Measurements from ENCODE around the gene TBC1D16. TPM values are rescaled to one million over a fixed set of nuclear protein-coding genes. Genes with fewer than 3 reads are reported as not detected.
"Not testable (repeated sequence)": the region's sequence is repeated elsewhere in the genome, so short reads cannot be mapped to it uniquely, and the experiment has no call there.

The TBC1D16 gene
- polyA plus RNA-seq, 1 donor, result 26.2 TPM

DNA sequence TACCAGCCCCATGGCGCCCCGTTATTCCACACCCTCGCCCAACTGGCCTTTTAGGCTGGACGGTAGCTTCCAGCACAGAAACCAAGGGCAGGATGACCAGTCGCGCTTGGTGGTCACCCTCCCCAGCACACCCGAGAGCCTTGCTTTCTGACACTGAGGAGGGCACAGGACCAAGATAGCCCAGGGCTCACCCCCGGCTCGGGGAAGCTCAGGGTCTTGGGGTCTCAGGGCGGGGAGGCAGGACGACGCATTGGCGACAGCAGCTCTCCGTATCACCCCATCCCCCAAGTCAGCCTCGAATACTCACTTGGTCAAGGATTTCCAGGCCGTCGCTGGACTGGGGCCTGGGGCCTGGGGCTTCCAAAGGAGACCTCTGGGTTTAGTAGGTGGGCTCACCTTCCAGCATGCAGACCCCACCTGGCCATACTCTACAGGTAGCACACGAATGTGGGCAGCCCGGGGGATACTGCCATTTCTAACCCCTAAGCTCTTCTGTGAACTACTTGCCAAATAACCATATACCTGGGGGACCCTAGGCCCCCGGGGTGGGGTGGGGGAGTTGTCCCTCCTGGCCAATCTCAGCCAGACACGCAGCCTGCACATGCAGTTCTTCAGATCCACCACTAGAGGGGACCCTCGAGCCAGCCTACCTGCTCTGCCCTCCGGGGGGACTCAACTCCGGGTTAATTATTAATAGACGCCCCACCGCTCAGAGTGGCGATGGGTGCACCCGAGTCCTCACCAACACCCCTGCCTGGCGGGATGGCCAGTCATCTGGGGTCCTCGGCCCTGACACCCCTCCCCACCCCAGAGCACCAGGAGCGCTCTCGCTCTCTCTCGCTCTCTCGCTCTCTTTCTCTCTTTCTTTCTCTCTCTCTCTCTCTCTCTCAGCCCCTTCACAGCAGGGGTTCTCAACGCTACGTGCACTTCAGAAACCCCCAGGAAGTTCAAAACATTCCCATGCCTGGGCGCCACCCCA, 30.0 kb downstream of the TBC1D16 start:
- no peak for DNase-seq (ENCODE audit: low read depth)

DNA sequence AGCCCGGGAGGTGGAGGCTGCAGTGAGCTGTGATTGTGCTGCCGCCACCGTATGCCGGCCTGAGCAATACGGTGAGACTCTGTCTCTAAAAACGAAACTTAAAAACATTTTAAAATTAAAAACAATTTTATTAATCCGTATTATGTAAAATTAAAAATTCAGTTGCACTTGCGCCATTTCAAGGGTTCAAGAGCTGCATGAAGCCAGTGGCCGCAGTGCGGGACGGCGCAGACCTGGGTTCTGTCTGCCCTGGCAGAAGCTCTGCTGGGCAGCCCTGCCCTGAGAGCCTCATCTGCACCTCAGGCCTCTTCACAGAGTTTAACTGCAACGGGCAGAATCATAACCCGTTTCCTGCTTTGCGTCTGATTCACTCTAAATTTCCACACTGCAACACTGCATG, 31.7 kb downstream of the TBC1D16 start:
- DNase-seq (ENCODE audit: low read depth), result no peak

DNA sequence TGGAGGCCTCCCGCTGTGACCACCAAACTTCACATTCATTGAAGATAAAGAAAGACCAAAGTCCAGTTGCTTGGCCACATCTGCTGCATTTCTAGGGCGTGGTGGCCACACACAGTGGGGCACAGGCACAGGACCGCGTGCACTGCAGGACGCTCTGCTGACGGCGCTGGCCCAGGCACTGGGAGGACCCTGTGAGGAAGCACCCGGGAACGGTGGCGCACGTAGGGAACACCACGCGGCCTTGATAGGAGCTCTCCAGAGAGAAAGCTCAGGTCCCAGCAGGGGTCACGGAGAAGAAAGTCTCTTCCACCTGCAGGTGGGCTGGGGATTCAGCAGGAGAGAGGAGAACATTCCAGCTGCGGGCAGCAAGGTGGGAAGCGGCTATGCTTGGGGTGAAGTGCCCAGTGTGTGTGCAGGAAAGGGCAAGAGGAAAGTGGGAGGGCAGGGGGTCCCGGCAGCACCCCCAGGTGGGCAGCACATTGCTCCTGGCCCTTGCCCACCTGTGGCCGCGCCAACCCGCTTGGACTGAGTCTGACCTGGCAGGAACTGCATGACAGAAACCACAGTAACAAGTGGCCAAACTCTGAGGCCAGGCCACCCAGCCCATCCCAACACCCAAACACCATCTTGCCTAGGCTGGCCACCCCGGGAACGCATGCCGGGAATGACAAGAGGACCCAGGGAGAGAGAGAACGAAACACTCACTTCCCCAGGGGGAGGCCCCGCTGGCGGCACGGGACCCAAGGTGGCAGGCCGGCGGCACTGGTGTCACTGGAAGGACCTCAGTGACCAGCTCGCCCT, 32.8 kb downstream of the TBC1D16 start:
- no peak for DNase-seq (ENCODE audit: low read depth)

DNA sequence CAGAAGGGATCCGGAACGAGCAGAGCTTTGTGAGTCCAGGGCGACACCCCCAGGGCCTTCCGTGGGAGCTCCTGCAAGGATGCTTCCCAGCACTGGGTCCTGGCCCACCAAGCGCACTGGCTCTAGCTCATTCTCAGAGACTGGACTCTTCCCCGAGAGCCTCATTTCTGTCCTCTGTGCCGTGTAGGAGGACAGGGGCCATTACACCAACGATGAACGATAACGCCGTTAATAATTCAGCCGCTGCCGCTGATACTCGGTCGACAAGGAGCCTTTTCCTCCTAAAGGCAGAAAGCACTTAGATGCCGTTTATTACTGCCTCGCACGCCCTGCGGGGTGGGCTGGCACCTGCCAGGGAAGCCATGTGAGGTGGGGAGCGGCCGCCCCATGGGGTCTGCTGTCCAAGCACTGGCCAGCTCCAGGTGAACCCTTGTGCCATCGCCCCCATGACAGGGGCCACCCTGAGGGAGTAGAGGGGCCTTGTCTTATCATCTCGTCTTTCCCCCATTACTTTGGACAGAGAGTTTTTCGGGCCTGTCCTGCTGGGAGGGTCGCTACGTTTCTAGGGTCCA, 33.5 kb downstream of the TBC1D16 start:
- no peak for DNase-seq (ENCODE audit: low read depth)

DNA sequence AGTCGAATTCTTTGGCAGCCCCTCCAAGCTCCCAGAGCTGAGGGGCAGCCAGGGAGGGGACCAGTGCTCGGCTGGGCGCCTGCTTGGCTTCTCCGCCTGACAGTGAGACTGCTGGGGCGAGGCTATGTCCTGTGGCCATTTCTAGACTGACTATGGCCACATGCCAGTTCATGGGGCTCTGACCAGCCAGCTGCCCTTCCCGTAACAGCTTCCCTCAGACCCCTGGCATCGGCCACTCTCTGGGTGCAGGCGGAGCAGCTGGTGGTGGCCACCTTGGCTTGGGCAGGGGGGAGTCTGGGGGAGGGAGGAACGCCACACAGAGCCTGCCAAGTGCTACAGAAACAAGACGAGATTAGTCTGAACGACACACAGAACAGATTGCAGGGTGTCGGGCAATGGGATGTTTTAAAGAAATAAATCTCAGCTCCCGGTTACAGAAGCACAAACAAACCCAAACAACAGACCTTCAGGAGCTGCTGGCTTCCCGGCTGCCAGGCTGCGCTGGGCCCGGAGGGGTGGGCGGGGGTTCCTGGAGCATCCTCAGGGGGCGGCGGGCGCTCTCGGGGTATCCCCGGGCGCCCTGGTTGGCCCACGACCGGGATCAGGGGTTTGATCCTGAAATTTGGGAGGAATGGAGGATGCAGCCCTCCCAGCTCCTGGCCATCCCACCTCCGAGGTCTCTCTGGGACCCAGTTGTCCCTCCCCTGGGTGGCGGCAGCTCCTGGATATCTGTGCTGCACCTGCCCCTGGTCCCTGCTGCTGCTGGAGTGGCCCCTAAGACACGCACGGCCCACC, 34.5 kb downstream of the TBC1D16 start:
- DNase-seq (ENCODE audit: low read depth), result no peak

DNA sequence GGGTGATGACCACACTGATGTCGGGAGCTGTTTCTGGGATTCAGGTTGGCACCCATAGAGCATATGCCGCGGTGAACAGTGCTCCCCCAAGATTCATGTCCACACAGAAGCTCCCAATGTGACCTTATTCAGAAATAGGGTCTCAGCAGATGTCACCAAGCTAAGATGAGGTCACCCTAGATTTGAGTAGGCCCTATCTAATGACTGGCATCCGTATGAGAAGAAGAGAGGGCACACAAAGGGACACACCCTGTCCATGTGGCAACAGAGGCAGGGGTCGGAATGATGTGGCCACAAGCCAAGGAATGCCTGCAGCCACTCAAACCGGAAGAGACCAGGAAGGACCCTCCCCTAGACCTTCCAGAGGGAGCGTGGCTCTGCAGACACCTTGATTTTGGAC, 35.5 kb downstream of the TBC1D16 start:
- no peak for DNase-seq (ENCODE audit: low read depth)

DNA sequence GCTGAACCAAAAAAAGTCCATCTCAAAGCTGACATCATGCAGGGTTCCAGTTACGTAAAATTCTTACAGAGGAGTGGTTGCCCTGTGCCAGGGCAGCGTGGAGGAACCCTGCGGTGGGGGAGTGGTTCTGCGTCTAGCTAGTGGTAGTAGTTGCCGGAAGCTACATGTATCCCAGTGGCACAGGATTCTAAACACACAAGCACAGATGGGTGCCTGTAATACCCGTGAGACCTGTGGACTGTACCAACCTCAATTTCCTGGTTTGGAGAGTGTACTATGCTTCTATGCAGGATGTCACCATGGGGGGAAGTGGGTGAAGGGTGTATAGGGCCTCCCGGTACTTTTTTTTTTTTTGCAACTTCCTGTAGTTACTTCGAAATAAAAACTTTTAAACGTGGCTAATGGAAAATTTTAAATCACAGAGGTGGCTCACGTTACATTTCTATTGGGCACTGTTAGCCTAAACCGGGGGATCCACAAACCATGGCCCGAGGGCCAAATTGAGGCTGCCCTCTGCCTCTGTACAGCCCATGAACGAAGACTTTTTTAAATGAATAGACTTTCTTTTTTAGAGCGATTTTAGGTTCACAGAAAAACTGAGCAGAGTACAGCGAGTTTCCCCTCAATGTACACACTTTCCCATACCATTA, 38.5 kb downstream of the TBC1D16 start:
- no peak for DNase-seq (ENCODE audit: low read depth)

GRCh38 chr17:79996291-79996690, 39.4 kb downstream of the TBC1D16 start:
- no peak for DNase-seq (ENCODE audit: low read depth)

- no peak for DNase-seq (ENCODE audit: low read depth)
Observed at GRCh38 chr17:79995696-79996095, 40.0 kb downstream of the TBC1D16 start.

DNA sequence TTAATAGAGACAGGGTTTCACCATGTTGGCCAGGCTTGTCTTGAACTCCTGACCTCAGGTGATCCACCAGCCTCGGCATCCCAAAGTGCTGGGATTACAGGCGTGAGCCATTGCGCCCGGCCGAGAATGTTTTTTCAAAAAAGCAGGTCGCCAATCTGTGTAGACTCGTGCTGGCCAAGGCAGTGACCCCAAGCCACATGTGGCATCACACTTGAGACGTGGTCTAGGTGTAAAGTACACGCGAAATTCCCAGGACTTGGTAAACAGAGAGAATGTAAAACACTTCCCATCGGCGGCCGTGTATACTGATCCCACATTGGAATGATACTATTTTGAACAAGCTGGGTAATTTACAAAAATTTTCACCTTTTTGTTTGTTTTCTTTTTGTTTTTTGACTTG, 41.1 kb downstream of the TBC1D16 start:
- DNase-seq (ENCODE audit: low read depth), result no peak

DNA sequence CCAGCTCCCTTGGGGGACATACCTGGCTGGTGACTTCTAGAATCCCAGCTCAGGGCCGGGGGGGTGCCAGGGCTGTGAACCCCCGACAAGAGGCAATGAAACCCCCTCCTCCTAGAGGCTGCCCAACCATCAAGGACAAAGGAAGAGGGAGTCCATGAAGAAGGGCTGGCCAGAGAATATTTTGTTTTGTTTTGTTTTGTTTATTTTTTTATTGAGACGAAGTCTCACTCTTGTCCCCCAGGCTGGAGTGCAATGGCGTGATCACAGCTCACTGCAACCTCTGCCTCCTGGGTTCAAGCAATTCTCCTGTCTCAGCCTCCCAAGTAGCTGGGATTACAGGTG, 41.5 kb downstream of the TBC1D16 start:
- DNase-seq (ENCODE audit: low read depth), result not testable (repeated sequence)

DNA sequence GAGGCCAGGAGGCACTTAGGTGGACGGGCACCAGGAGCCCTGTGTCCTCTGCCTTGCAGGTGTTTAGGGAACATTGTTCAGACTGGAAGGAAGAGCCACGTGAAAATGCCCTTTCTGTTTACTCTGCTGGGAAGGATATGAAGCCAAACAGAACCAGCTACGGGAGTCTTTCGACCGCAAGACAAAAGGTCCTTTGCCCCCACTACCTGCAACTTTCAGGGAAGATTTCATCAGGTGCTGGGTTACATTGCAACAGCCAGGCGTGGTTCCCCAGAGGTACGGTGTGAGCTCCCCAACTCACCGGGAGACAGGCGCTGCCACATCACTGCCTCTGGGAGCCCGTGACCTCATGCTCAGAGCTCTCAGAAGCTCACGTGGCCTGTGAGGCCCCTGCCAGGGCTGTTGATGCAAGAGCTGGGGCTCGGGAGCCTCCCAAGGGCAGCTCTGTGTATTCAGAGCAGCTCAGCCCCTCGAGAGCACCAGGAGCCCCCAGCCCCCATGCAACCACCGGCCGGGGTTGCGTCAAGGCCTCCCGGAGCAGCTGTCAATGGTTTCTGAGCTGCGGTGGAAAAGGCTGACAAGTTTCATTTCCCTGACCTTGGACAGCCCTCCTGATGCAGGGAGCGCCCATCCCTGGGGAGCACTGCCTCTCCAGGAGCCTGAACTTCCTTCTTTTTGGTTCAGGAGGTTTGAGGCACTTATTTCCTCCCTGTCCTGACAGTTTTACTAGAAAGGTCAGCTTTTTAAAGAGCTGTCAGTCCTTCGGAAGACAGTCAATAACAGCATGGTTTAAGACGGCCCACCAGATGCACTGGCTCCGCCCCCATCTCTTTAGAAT, 42.1 kb downstream of the TBC1D16 start:
- no peak for DNase-seq (ENCODE audit: low read depth)

DNA sequence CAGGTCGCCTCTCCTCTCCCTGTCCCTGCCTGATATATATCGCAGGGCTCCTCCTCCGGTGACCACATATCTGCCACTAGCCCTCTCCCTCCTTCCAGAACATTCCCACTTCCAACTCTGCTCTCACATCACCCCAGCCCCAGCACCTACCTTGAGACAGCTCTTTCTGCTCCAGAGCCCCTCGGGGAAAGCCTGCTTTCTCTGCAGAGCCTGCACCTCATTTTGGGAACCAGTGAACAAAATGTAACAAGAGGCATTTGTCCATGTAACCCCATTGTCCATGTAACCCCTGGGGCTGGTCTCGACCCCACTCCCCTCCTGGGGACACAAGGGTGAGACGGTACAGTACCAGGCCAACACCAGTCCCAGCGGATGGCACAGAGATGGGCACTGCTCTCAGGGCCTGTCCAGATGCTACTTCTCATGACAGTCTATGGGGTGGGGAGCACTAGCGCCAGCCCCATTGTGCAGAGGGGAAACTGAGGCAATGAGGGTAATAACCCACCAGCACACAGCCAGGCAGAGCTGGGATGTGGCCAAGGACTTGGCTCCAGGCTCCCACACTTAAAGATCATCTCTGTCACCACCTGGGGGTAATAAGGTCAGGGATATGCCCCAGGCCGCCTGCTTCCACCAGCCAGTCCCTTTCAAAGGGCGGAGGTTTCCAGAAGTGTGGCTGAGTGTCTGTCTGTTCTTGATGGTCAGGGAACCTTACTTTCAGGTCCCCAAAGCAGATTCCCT, 42.9 kb downstream of the TBC1D16 start:
- no peak for DNase-seq (ENCODE audit: low read depth)

DNA sequence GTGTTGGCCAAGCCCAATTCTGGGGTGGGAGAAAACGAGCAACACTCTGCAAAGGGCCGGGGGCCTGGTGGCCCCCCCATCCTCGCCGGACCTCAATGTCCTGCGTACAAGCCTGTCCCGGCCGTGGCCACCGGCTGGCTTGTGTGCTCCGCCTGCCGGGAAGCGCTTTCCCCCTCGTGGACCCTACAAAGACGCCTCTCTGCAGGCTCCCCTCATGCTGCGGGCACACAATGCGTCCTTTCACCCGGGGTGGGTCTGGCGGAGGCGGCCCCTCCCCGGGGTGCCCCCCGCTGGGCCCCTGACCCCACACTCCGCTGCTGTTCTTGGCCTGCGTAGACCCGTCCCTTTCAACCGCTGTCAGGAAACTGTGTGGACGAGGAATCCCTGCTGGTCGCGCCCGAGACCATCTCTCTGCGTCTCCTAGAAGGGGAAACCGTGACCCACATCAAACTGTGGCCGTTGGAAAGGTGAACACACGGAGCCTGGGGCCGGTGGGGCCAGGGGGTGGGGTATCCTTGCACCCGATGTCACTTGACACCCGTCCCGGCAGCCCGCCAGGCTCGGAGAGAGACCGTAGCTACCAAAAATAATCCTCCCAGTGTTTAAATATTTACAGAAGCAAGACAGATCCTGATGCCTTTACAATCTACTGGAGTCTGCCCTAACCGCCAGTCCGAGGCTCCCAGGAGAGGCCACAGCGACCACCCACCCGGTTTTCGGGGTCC, 43.6 kb downstream of the TBC1D16 start:
- no peak for DNase-seq (ENCODE audit: low read depth)

DNA sequence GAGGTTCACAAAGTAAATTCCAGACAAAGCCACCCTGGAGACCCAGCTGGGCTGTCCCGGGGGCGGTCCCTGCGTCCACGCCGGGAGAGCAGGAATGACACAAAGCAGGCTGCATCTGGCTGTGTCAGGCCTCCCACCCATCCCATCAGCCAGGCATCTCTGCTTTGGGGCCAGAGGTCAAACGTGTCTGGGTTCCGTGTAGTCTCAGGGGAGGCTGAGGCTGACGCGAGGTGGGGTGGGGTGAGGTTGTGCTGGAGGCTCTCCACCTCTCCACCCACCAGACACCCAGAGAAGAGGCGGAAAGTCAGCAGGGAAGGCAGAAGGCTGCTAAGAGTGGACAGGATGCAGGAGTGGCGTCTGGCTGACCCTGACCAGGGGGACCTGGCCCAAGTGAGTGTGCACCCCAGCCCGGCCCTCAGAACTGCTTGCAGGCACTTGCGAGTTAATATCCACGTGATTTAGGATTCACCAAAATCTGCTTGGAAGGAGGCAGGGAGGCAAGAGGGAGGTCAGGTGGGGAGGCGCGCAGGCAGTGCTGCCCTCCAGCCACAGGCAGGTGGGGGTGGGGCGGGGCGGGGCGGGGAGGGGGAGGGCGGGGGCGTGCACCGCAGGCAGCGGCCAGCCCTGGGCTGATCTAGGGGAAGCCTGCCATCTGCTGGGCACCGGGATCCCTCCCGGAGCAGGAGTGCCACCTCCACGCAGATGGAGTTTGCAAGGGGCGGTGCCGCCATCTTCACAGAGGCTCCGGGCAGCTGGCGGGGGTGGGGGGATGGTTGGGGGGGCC, 44.3 kb downstream of the TBC1D16 start:
- no peak for DNase-seq (ENCODE audit: low read depth)

DNA sequence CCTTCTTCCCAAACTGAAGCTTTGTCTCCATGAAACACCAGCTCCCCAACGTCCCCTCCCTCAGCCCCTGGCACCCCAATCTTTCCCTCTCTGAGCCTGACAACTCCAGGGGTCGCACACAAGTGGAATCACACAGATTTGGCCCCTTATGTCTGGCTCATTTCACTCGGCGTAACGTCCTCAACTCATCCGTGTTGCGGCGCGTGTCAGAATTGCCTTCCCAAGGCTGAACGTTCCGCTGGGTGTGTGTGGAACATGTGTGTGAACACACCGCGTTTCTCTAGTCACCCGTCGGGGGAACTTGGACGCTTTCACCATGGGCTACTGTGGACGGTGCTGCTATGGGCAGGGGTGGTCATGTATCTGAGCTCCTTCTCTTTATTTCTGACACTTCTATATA, 45.0 kb downstream of the TBC1D16 start:
- DNase-seq (ENCODE audit: low read depth), result no peak

- DNase-seq (ENCODE audit: low read depth), result no peak
Observed at GRCh38 chr17:79990051-79990592, 45.5 kb downstream of the TBC1D16 start.
